NT2/D1 (cell line): Measurements from ENCODE around the gene RAB33B.
"Not testable (repeated sequence)": the region's sequence is repeated elsewhere in the genome, so short reads cannot be mapped to it uniquely, and the experiment has no call there.

Experiments used
- DNase-seq: peaks from one replicate; pipeline ENCODE4 v3.0.0-alpha.2; 2011; ENCODE audit warnings: low read depth, low spot score
- H3K27me3 ChIP-seq: 2 replicates; pipeline ENCODE4 v1.6.0; 2011; ENCODE audit warnings: mild to moderate bottlenecking; ENCODE audit not compliant: insufficient read length, insufficient read depth
- H3K36me3 ChIP-seq: 2 replicates; pipeline ENCODE4 v1.6.1; 2011; ENCODE audit warnings: mild to moderate bottlenecking, low read length, mixed read lengths; ENCODE audit not compliant: insufficient read depth, insufficient read length
- H3K4me1 ChIP-seq: 2 replicates; pipeline ENCODE4 v1.5.1; 2011; ENCODE audit not compliant: insufficient read depth, insufficient read length
- H3K4me3 ChIP-seq: 2 replicates; pipeline ENCODE4 v1.5.1; 2011; ENCODE audit warnings: low read depth; ENCODE audit not compliant: insufficient read length
- H3K9ac ChIP-seq: 2 replicates; pipeline ENCODE4 v1.6.0; 2011; ENCODE audit warnings: low read depth; ENCODE audit not compliant: insufficient read length
- H3K9me3 ChIP-seq: 2 replicates; pipeline ENCODE4 v1.5.1; 2011; ENCODE audit warnings: mild to moderate bottlenecking, low read length; ENCODE audit not compliant: insufficient read depth
- SUZ12 ChIP-seq: IDR thresholded peaks from 2 replicates; pipeline ENCODE4 v1.6.1; 2011; ENCODE audit not compliant: insufficient read length, insufficient read depth; ENCODE audit errors: extremely low read depth
- YY1 ChIP-seq: IDR thresholded peaks from 2 replicates; pipeline ENCODE4 v1.6.1; 2011; ENCODE audit not compliant: insufficient read length, insufficient read depth
- ZNF274 ChIP-seq: IDR thresholded peaks from 2 replicates; pipeline ENCODE4 v1.6.1; 2011; ENCODE audit warnings: mild to moderate bottlenecking, low read depth, low read length

Gene RAB33B

DNA sequence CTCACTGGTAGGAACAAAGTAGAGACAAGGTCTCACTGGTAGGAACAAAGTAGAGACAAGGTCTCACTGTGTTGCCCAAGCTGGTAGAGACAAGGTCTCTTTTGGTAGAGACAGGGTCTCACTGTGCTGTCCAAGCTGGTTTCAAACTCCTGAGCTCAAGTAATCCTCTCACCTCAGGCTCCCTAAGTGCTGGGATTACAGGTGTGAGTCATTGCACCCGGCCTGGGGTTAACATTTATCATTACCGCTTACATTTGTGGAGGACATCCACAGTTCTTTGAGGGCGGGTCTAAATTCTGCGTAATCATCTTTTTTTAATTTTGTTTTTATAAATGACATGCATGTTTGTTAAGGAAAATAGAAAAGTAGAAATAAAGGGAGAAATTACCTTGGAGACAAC, 12.0 kb downstream of the RAB33B start:
- Histone ChIP-seq H3K9me3 (peaks cover 7% of the 10 kb centered on the region; the same call in 1 of the 2 replicates), H3K36me3 (no peaks in the 10 kb centered on the region), H3K9ac (no peak overlapping the region), H3K4me1 (no peaks in the 10 kb centered on the region), H3K27me3 (no peaks in the 10 kb centered on the region), H3K4me3 (no peak overlapping the region)
- no peak for DNase-seq
- TF ChIP-seq SUZ12 (no peak), ZNF274 (no peak), YY1 (no peak)

DNA sequence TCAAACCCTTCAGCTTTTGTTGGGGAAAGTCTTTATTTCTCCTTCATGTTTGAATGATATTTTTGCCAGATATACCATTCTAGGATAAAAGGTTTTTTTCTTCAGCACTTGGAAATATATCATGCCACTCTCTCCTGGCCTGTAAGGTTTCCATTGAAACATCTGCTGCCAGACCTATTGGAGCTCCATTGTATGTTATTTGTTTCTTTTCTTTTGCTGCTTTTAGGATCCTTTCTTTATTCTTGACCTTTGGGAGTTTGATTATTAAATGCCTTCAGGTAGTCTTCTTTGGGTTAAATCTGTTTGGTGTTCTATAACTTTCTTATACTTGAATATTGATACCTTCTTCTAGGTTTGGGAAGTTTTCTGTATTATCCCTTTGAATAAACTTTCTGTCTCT, 14.8 kb downstream of the RAB33B start:
- peaks cover 11% of the 10 kb centered on the region for H3K36me3 ChIP-seq
- H3K4me3 ChIP-seq, H3K4me1 ChIP-seq, DNase-seq, H3K27me3 ChIP-seq, H3K9ac ChIP-seq: not testable (repeated sequence)
- peaks cover 27% of the 10 kb centered on the region; the same call in 1 of the 2 replicates for H3K9me3 ChIP-seq

DNA sequence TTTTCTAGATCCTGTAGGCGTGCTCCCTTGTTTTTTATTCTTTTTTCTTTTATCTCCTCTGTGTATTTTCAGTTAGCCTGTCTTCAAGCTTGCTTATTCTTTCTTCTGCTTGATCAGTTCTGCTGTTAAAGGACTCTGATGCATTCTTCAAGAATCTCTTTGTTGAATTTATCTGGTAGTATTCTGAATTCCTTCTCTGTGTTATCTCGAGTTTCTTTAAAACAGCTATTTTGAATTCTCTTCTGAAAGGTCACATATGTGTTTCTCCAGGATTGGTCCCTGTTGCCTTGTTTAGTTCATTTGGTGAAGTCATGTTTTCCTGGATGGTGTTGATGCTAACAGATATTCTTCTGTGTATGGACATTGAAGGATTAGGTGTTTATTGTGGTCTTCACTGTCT, 15.3 kb downstream of the RAB33B start:
- H3K9ac ChIP-seq: no peak overlapping the region
- no peak for DNase-seq
- TF ChIP-seq SUZ12: no peak
- TF ChIP-seq ZNF274: no peak
- TF ChIP-seq YY1: no peak
- no peak overlapping the region for H3K4me3 ChIP-seq
- no peaks in the 10 kb centered on the region for H3K4me1 ChIP-seq
- peaks cover 11% of the 10 kb centered on the region for H3K36me3 ChIP-seq
- H3K27me3 ChIP-seq: no peaks in the 10 kb centered on the region
- peaks cover 27% of the 10 kb centered on the region; the same call in 1 of the 2 replicates for H3K9me3 ChIP-seq

DNA sequence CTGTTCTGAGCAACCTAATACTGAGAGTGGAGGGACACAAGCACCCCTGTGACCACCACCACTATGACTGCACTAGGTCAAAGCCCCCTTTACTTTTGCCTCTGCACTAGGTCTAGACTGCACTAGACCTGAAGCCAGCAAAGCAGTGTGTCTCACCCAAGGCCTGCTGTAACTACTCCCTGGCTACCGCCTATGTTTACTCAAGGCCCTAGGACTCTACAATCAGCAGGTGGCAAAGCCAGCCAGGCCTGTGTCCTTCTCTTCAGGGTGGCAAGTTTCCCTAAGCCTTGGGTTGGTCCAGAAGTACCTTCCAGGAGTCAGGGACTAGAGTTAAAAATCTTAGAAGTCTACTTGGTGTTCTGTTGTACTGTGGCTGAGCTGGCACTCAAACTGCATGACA, 15.9 kb downstream of the RAB33B start:
- Histone ChIP-seq H3K36me3 (peaks cover 14% of the 10 kb centered on the region), H3K27me3 (no peaks in the 10 kb centered on the region), H3K9me3 (peaks cover 27% of the 10 kb centered on the region; the same call in 1 of the 2 replicates), H3K9ac (no peak overlapping the region), H3K4me1 (no peaks in the 10 kb centered on the region), H3K4me3 (no peak overlapping the region)
- no peak for TF ChIP-seq YY1
- TF ChIP-seq ZNF274: no peak
- TF ChIP-seq SUZ12: no peak
- no peak for DNase-seq

DNA sequence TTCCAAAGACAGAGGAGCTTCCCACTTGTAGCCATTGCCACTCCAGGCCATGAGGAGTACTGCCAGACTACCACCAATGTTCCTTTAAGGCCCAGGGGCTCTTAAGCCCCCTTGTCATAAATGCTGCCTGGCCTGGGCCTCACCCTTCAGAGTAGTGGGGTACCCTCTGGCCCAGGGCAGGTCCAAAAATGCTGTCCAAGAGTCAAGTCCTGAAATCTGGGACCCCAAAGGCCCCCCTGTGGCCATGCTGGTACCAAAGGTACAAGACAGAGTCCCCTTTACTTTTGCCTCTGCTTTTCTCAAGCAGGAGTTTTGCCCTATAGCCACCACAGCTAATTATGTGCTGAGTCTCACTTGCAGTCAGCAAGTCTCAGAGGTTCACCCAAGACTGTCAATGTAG, 16.4 kb downstream of the RAB33B start:
- Histone ChIP-seq H3K36me3 (peaks cover 14% of the 10 kb centered on the region), H3K9me3 (peaks cover 27% of the 10 kb centered on the region; the same call in 1 of the 2 replicates), H3K9ac (no peak overlapping the region), H3K4me3 (no peak overlapping the region), H3K27me3 (no peaks in the 10 kb centered on the region), H3K4me1 (no peaks in the 10 kb centered on the region)
- no peak for TF ChIP-seq ZNF274
- no peak for TF ChIP-seq SUZ12
- DNase-seq: no peak

DNA sequence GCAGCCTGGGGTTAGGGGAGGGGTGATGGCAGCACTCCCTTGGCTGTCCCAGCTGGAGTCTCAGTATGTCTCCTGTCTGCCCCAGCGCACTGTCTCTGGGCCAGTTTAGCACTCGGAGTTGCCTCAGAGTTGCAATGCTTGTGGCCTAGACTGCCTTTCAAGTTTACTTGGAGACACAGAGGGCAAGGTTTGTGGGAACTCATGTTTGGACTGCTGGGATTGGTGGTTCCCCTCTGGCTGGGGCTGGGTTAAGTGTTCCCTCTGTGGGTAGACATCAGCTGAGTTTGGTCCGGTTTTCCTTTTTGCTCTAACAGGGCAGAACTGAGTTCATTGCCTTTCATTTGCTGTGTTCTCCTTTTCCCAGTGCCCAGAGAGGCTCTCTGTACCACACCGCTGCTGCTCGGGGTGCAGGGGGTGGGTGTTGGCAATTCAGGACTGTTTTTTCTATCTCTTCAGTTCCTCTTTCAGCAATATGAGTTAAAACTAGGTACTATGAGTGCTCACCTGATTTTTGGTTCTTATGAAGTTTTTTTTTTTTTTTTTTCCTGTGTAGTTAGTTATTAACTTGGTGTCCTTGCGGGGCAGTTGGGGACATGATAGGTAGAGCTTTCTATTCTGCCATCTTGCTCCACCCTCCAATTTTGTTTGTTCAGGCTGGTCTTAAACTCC, 17.2 kb downstream of the RAB33B start:
- Histone ChIP-seq H3K36me3 (peaks cover 14% of the 10 kb centered on the region), H3K9me3 (peaks cover 27% of the 10 kb centered on the region; the same call in 1 of the 2 replicates), H3K27me3 (no peaks in the 10 kb centered on the region), H3K4me1 (no peaks in the 10 kb centered on the region), H3K4me3 (no peak overlapping the region), H3K9ac (no peak overlapping the region)
- TF ChIP-seq SUZ12: no peak
- no peak for TF ChIP-seq YY1
- TF ChIP-seq ZNF274: no peak
- no peak for DNase-seq

DNA sequence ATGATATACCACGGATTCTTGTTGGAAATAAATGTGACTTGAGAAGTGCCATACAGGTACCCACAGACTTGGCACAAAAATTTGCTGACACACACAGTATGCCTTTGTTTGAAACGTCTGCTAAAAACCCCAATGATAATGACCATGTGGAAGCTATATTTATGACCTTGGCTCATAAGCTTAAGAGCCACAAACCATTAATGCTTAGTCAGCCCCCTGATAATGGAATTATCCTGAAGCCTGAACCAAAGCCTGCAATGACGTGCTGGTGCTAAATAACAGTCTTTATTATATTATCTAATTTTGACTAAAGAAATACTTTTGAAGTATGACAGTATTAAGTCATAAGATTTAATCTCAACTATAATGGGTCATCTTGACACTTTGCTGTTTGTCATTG, 18.9 kb downstream of the RAB33B start:
- Histone ChIP-seq H3K9me3 (peaks cover 27% of the 10 kb centered on the region; the same call in 1 of the 2 replicates), H3K27me3 (no peaks in the 10 kb centered on the region), H3K9ac (no peak overlapping the region), H3K4me1 (no peaks in the 10 kb centered on the region), H3K36me3 (peaks cover 14% of the 10 kb centered on the region), H3K4me3 (no peak overlapping the region)
- DNase-seq: no peak
- TF ChIP-seq YY1 (no peak), SUZ12 (no peak), ZNF274 (no peak)

DNA sequence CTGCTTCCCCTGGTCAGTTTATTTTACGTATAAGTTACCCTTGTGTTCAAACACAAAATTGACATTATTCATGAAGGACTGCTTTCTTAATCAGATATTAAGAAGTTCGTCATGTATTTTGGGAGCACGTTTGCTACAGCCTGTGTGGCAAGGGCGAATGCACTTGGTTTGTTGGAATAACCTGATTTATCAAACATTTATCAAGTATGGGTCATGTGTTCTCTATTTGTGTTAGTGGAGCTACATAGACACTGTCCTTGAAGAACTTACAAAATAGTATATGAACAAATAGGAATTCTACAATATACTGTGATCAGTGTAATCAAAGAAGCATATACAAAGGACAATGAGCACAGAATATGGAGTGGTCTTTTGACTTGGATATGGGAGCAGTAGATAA, 22.4 kb downstream of the RAB33B start:
- DNase-seq: no peak
- no peaks in the 10 kb centered on the region for H3K4me1 ChIP-seq
- H3K9ac ChIP-seq: no peak overlapping the region
- no peak overlapping the region for H3K4me3 ChIP-seq
- peaks cover 14% of the 10 kb centered on the region for H3K36me3 ChIP-seq
- no peak for TF ChIP-seq SUZ12
- no peak for TF ChIP-seq YY1
- no peak for TF ChIP-seq ZNF274
- H3K9me3 ChIP-seq: peaks cover 16% of the 10 kb centered on the region; the same call in 1 of the 2 replicates
- no peaks in the 10 kb centered on the region for H3K27me3 ChIP-seq
